A673 (cell line): ENCODE results near the gene MMS22L.

Experiments used
- CTCF ChIP-seq: fragments of 300-800, 200-600 bp; sonication (generic); conservative IDR thresholded peaks from 2 replicates; pipeline ENCODE4 v1.5.1; 2017; ENCODE audit warnings: low read depth, mild to moderate bottlenecking, antibody characterized with exemption, low read length, moderate library complexity, mixed read lengths
- EZH2 ChIP-seq: fragments of 200-600 bp; sonication (generic); IDR thresholded peaks from 2 replicates; pipeline ENCODE4 v1.6.1; 2017; ENCODE audit warnings: borderline replicate concordance, low read depth, mild to moderate bottlenecking, mixed read lengths, antibody characterized with exemption, low read length; ENCODE audit not compliant: poor library complexity, severe bottlenecking

- no peak for TF ChIP-seq CTCF
- TF ChIP-seq EZH2: no peak
Observed at GRCh38 chr6:97207383-97207782, 75.6 kb downstream of the MMS22L start.
